ENCODE measurements around the gene TMEM72. TPM values are rescaled to one million over a fixed set of nuclear protein-coding genes. Genes with fewer than 3 reads are reported as not detected.

TMEM72 gene
- total RNA-seq, 1 donor from 2014 or later, result not detected

GRCh38 chr10:44927352-44927751 is 16.2 kb downstream of the TMEM72 start:
- Histone ChIP-seq H3K36me3 (no peaks in the 10 kb centered on the region), H3K4me1 (peaks cover 1% of the 10 kb centered on the region), H3K9me3 (replicated peaks) (no peaks in the 10 kb centered on the region), H3K4me3 (no peak overlapping the region), H3K27ac (replicated peaks) (no peak overlapping the region), H3K27me3 (ENCODE audit: low read depth) (no peaks in the 10 kb centered on the region)
- no peak for TF ChIP-seq CTCF (IDR thresholded peaks at IDR 0.05; ENCODE audit: borderline replicate concordance)
- intact Hi-C loops (cut with micrococcal nuclease), result no loop called here
- no peak for DNase-seq

- no peaks in the 10 kb centered on the region for H3K36me3 ChIP-seq
- no peak overlapping the region for H3K27ac ChIP-seq (replicated peaks)
- no peaks in the 10 kb centered on the region for H3K27me3 ChIP-seq (ENCODE audit: low read depth)
- intact Hi-C loops (cut with micrococcal nuclease), result no loop called here
- no peaks in the 10 kb centered on the region for H3K9me3 ChIP-seq (replicated peaks)
- peaks cover 13% of the 10 kb centered on the region for H3K4me1 ChIP-seq
- no peak for TF ChIP-seq CTCF (IDR thresholded peaks at IDR 0.05; ENCODE audit: borderline replicate concordance)
- H3K4me3 ChIP-seq, result no peak overlapping the region
- no peak for DNase-seq
These were observed 17.3 kb downstream of the TMEM72 start for GRCh38 chr10:44928462-44928861.

GRCh38 chr10:44929356-44930255 is 18.5 kb downstream of the TMEM72 start:
- Histone ChIP-seq H3K9me3 (replicated peaks) (no peaks in the 10 kb centered on the region), H3K4me3 (no peak overlapping the region), H3K36me3 (no peaks in the 10 kb centered on the region), H3K27me3 (ENCODE audit: low read depth) (no peaks in the 10 kb centered on the region), H3K27ac (replicated peaks) (no peak overlapping the region), H3K4me1 (peaks cover 24% of the 10 kb centered on the region)
- intact Hi-C loops (cut with micrococcal nuclease), result loop anchor here (5.0 kb wide), 1 partner anchor 48 kb away; the partner anchor contains the start of gene DEPP1
- no peak for DNase-seq
- TF ChIP-seq CTCF (IDR thresholded peaks at IDR 0.05; ENCODE audit: borderline replicate concordance), result no peak

GRCh38 chr10:44930904-44931620 is 19.9 kb downstream of the TMEM72 start:
- peaks cover 39% of the 10 kb centered on the region for H3K4me1 ChIP-seq
- intact Hi-C loops (cut with micrococcal nuclease), result loop anchor here (5.0 kb wide), 1 partner anchor 46 kb away; the partner anchor contains the start of gene DEPP1
- no peaks in the 10 kb centered on the region for H3K36me3 ChIP-seq
- H3K27ac ChIP-seq (replicated peaks), result no peak overlapping the region
- no peaks in the 10 kb centered on the region for H3K27me3 ChIP-seq (ENCODE audit: low read depth)
- H3K4me3 ChIP-seq, result no peak overlapping the region
- no peak for TF ChIP-seq CTCF (IDR thresholded peaks at IDR 0.05; ENCODE audit: borderline replicate concordance)
- DNase-seq, result no peak
- H3K9me3 ChIP-seq (replicated peaks), result no peaks in the 10 kb centered on the region

- no peak for DNase-seq
- Histone ChIP-seq H3K9me3 (replicated peaks) (no peaks in the 10 kb centered on the region), H3K4me1 (peaks cover 47% of the 10 kb centered on the region), H3K27me3 (ENCODE audit: low read depth) (no peaks in the 10 kb centered on the region), H3K27ac (replicated peaks) (peak overlapping the region; percentile 39), H3K4me3 (no peak overlapping the region), H3K36me3 (no peaks in the 10 kb centered on the region)
- intact Hi-C loops (cut with micrococcal nuclease), result loop anchor here (5.0 kb wide), 1 partner anchor 45 kb away; the partner anchor contains the start of gene DEPP1
- no peak for TF ChIP-seq CTCF (IDR thresholded peaks at IDR 0.05; ENCODE audit: borderline replicate concordance)
These were observed 20.7 kb downstream of the TMEM72 start for GRCh38 chr10:44931621-44932516.
